Loucy (cell line): ENCODE data around the gene MRPS35.
A peak's percentile ranks its signal among the peaks of the same experiment; 100 is the strongest.

Experiments
- H2AFZ ChIP-seq: fragments of 200-600 bp; sonication (generic); 2 replicates; pipeline ENCODE4 v1.6.0; 2016; ENCODE audit warnings: antibody characterized with exemption, mild to moderate bottlenecking, low read length, moderate library complexity
- H3F3A ChIP-seq: fragments of 200-600 bp; 2 replicates; pipeline ENCODE4 v1.6.0; 2016; ENCODE audit warnings: antibody characterized with exemption, low read depth, mild to moderate bottlenecking
- H3K27me3 ChIP-seq: fragments of 200-600 bp; sonication (generic); 2 replicates; pipeline ENCODE4 v1.6.1; 2014; ENCODE audit warnings: low read length, mild to moderate bottlenecking; ENCODE audit not compliant: insufficient read depth, poor library complexity, severe bottlenecking
- H3K36me3 ChIP-seq: fragments of 200-600 bp; sonication (generic); 2 replicates; pipeline ENCODE4 v1.6.1; 2016; ENCODE audit warnings: low read length; ENCODE audit not compliant: insufficient read depth
- H3K4me1 ChIP-seq: fragments of 200-600 bp; sonication (generic); 2 replicates; pipeline ENCODE4 v1.5.1; 2014; ENCODE audit warnings: low read length, mild to moderate bottlenecking; ENCODE audit not compliant: insufficient read depth, poor library complexity, severe bottlenecking
- H3K4me2 ChIP-seq: fragments of 200-600 bp; sonication (generic); 2 replicates; pipeline ENCODE4 v1.6.0; 2014; ENCODE audit warnings: antibody characterized with exemption, low read length, low read depth, mild to moderate bottlenecking; ENCODE audit not compliant: poor library complexity, severe bottlenecking
- H3K4me3 ChIP-seq: fragments of 200-600 bp; sonication (generic); 2 replicates; pipeline ENCODE4 v1.5.1; 2014; ENCODE audit warnings: low read length, mild to moderate bottlenecking, mixed read lengths; ENCODE audit not compliant: poor library complexity, severe bottlenecking
- H3K79me2 ChIP-seq: fragments of 200-600 bp; sonication (generic); 2 replicates; pipeline ENCODE4 v1.6.1; 2014; ENCODE audit warnings: low read length; ENCODE audit not compliant: insufficient read depth
- H3K9ac ChIP-seq: fragments of 200-600 bp; sonication (generic); 2 replicates; pipeline ENCODE4 v1.6.0; 2014; ENCODE audit warnings: mild to moderate bottlenecking, low read depth, low read length, moderate library complexity; ENCODE audit not compliant: poor library complexity, severe bottlenecking
- H3K9me2 ChIP-seq: fragments of 200-600 bp; sonication (generic); replicated peaks from 2 replicates; pipeline ENCODE4 v1.6.1; 2016; ENCODE audit warnings: low read depth, low read length, mixed read lengths
- H3K9me3 ChIP-seq: fragments of 200-600 bp; sonication (generic); 2 replicates; pipeline ENCODE4 v1.6.1; 2014; ENCODE audit warnings: mild to moderate bottlenecking, antibody characterized with exemption, low read length, low read depth; ENCODE audit not compliant: insufficient read depth
- H4K20me1 ChIP-seq: fragments of 200-600 bp; sonication (generic); 2 replicates; pipeline ENCODE4 v1.6.0; 2014; ENCODE audit warnings: antibody characterized with exemption, low read length, mild to moderate bottlenecking; ENCODE audit not compliant: insufficient read depth, poor library complexity, severe bottlenecking
- CTCF ChIP-seq: fragments of 200-600 bp; sonication (generic); conservative IDR thresholded peaks from 2 replicates; pipeline ENCODE4 v1.5.1; 2014; ENCODE audit warnings: mild to moderate bottlenecking, antibody characterized with exemption, low read length
- EZH2phosphoT487 ChIP-seq: fragments of 200-600 bp; IDR thresholded peaks from 2 replicates; pipeline ENCODE4 v1.6.1; 2018; ENCODE audit warnings: antibody characterized with exemption, mild to moderate bottlenecking, moderate library complexity, borderline replicate concordance

The MRPS35 gene

GRCh38 chr12:27779416-27779919 lies 68.8 kb downstream of the MRPS35 start:
- H2AFZ ChIP-seq: peak overlapping the region; percentile 81
- no peaks in the 10 kb centered on the region for H3K27me3 ChIP-seq
- peaks cover 15% of the 10 kb centered on the region for H4K20me1 ChIP-seq
- H3K4me2 ChIP-seq: peak overlapping the region; percentile 100
- no peak for TF ChIP-seq EZH2phosphoT487
- no peak for TF ChIP-seq CTCF
- peak overlapping the region; percentile 99 for H3K4me3 ChIP-seq
- peaks cover 42% of the 10 kb centered on the region for H3K79me2 ChIP-seq
- H3F3A ChIP-seq: peaks cover 7% of the 10 kb centered on the region; the same call in 1 of the 2 replicates
- H3K36me3 ChIP-seq: no peaks in the 10 kb centered on the region
- H3K9me3 ChIP-seq: no peaks in the 10 kb centered on the region
- peaks cover 30% of the 10 kb centered on the region for H3K4me1 ChIP-seq
- H3K9ac ChIP-seq: peak overlapping the region; percentile 99
- no peaks in the 10 kb centered on the region for H3K9me2 ChIP-seq

GRCh38 chr12:27779920-27780611 lies 69.4 kb downstream of the MRPS35 start, which contains the start of the genes KLHL42 and MANSC4:
KLHL42 (plus strand) TSS chr12:27780233; CDS start chr12:27780331, 98 bp downstream.
MANSC4 (minus strand) TSS chr12:27780236; CDS start chr12:27771276, 8,960 bp downstream.
- peaks cover 30% of the 10 kb centered on the region for H3K4me1 ChIP-seq
- peak within 1 kb of the TSS; percentile 81 for H2AFZ ChIP-seq
- peak within 1 kb of the TSS; percentile 100 for H3K4me2 ChIP-seq
- TF ChIP-seq EZH2phosphoT487: no peak
- TF ChIP-seq CTCF: no peak
- no peaks in the 10 kb centered on the region for H3K36me3 ChIP-seq
- peaks cover 7% of the 10 kb centered on the region; the same call in 1 of the 2 replicates for H3F3A ChIP-seq
- H4K20me1 ChIP-seq: peaks cover 18% of the 10 kb centered on the region
- peak within 1 kb of the TSS; percentile 99 for H3K9ac ChIP-seq
- no peaks in the 10 kb centered on the region for H3K9me3 ChIP-seq
- peaks cover 48% of the 10 kb centered on the region for H3K79me2 ChIP-seq
- H3K27me3 ChIP-seq: no peaks in the 10 kb centered on the region
- H3K4me3 ChIP-seq: peak within 1 kb of the TSS; percentile 99
- H3K9me2 ChIP-seq: no peaks in the 10 kb centered on the region

GRCh38 chr12:27780612-27781408 lies 70.2 kb downstream of the MRPS35 start:
- TF ChIP-seq EZH2phosphoT487: no peak
- TF ChIP-seq CTCF: no peak
- no peaks in the 10 kb centered on the region for H3K9me2 ChIP-seq
- peaks cover 56% of the 10 kb centered on the region for H3K79me2 ChIP-seq
- peaks cover 35% of the 10 kb centered on the region for H3K4me1 ChIP-seq
- H3F3A ChIP-seq: peaks cover 7% of the 10 kb centered on the region; the same call in 1 of the 2 replicates
- H3K9me3 ChIP-seq: no peaks in the 10 kb centered on the region
- H3K4me3 ChIP-seq: peak overlapping the region; percentile 99
- no peaks in the 10 kb centered on the region for H3K27me3 ChIP-seq
- peak overlapping the region; percentile 81 for H2AFZ ChIP-seq
- no peaks in the 10 kb centered on the region for H3K36me3 ChIP-seq
- peak overlapping the region; percentile 100 for H3K4me2 ChIP-seq
- peaks cover 25% of the 10 kb centered on the region for H4K20me1 ChIP-seq
- H3K9ac ChIP-seq: peak overlapping the region; percentile 99
